GM18951 (cell line): ENCODE results near the gene ALS2.
"Not testable (repeated sequence)": the region's sequence is repeated elsewhere in the genome, so short reads cannot be mapped to it uniquely, and the experiment has no call there.

Source experiments
- POLR2A ChIP-seq: IDR thresholded peaks from 4 replicates; pipeline ENCODE4 v1.6.1; 2011; ENCODE audit warnings: mild to moderate bottlenecking; ENCODE audit not compliant: insufficient read length, insufficient read depth; ENCODE audit errors: extremely low read depth
- in situ Hi-C: fragments of 300-500 bp; cut with MboI; formaldehyde crosslinking; loops from one replicate; pipeline ENCODE4 v1.12.0; 2022; ENCODE audit warnings: low sequenced_read_pairs, mixed read lengths, inconsistent platforms; ENCODE audit not compliant: unreplicated experiment

Gene ALS2

DNA sequence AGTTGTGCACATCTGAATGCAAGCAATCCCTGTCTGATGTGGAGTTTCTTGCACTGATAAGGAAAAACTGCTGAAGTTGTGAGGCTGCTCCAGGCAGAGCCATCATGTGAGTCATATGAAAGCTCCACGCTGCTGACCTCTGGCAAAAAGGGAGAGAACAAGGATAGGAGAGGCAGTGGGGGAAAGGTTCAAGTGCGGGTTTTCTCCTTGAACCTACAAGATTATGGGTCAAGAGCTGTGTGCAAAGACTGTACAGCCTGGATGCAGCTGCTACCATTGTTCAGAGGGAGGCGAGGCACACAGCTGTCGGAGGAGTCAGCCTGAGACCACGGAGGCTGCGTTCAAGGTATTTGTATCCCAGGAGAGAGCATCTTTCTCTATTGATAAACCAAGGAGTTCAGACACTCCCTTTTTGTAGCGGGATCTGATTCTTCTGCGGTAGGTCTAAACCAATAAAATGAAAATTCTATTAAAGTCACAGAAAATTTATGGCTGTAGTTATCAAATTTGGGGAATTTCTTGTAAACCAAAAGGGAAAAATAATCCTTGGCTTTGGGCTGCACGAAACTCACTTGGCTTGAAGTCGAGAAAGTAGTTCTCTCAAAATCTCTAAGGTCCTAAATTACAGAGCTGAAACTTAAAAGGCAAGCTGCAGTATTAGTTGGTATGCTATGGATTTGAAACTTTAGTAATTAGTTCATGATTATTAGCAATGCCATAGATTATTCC lies 25.9 kb upstream of the ALS2 start, which contains the start of gene CDK15:
Gene CDK15, plus strand, starts transcription at position 96 of the 729 bp plus-strand sequence. Its CDS starts 128 bp downstream, at position 224.
- no peak for TF ChIP-seq POLR2A
- in situ Hi-C loops = no loop called here

DNA sequence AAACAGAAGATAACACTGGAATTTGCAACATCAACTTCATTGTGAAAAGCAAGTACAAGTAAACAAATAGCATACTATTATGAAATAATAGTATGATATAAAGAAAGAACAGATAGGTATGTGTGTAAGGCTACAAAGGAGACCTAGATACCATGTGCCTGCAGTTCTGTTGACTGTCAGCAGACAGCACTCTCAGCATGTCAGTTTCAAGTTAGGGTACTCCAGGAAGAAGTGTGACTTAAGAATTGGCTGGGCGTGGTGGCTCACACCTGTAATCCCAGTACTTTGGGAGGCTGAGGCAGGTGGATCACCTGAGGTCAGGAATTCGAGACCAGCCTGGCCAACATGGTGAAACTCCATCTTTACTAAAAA lies 18.2 kb upstream of the ALS2 start:
- in situ Hi-C loops = not testable (repeated sequence)

DNA sequence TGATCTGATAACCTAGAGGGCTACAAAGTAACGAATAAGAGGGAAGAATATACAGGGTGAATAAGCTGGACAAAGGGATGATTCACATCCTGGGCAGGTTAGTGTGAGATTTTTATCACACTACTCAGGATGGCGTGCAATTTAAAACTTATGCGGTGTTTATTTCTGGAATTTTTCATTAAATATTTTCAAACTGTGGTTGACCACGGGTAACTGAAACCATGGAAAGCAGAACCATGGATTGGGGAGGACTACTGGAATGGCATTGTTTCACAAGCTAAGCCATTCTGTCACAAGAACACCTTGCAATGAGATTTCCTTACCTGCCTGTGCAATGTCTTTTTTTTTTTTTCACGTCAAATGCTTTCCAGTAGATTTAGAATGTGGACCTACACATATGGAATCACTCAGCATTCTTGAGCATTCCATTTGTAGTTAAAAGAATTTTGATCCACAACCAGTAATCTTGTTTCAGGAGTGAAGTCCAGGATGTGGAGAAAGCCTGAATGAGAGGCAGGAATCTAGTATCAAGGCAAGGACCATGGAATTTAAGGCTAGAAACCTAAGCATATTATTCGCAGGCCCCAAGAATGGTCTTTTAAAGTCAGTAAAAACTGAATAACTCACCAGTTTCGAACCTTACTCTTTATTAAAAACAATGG lies 17.6 kb upstream of the ALS2 start:
- in situ Hi-C loops = no loop called here
- no peak for TF ChIP-seq POLR2A

DNA sequence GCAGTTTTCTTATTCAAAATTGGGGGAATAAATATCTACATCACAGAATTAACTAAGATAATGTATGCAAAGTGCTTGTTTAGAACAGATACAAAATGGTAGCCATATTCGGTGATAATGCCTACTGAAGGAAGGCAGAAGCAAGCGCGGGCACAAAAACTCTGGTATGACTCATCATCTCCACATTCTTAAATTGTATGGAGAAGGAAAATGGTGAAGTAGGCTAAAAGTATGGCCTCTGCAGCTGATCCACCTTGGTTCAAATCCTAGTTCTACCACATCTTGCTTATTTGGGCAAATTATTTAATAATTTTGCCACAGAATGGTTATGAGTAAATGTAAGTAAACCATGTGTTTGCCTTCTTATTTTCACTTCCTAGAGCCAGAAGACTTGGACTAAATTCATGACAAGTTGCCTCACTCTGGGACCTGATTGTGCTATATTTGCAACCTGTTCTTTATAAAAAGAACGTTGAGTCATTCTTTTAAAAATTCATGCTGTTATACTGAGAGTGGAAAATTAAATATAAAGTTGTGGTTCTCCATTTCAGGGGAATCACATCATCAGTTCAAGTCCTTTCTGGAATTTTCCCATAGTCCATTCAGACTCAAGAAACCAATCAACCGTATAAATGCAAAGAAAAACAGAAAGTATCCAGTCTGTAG lies 16.6 kb upstream of the ALS2 start:
- in situ Hi-C loops = no loop called here
- TF ChIP-seq POLR2A = no peak

DNA sequence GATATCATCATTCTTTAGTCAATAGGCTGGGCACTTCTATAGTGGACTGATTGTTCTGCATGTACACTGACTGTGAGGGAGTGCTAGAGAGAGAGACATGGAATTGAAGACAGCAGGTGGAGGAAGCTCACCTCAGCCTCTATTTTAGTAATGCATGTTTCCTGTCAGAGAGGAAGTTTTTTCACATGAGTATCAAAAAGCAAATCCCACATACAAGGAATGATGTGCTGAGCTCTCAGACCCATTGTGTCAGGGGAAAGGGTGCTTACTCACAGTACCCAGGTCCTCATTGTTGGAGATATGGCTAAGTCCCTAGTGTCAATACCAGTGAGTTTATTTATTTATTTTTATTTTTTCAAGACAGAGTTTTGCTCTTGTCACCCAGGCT lies 15.7 kb upstream of the ALS2 start:
- in situ Hi-C loops = no loop called here
- no peak for TF ChIP-seq POLR2A

DNA sequence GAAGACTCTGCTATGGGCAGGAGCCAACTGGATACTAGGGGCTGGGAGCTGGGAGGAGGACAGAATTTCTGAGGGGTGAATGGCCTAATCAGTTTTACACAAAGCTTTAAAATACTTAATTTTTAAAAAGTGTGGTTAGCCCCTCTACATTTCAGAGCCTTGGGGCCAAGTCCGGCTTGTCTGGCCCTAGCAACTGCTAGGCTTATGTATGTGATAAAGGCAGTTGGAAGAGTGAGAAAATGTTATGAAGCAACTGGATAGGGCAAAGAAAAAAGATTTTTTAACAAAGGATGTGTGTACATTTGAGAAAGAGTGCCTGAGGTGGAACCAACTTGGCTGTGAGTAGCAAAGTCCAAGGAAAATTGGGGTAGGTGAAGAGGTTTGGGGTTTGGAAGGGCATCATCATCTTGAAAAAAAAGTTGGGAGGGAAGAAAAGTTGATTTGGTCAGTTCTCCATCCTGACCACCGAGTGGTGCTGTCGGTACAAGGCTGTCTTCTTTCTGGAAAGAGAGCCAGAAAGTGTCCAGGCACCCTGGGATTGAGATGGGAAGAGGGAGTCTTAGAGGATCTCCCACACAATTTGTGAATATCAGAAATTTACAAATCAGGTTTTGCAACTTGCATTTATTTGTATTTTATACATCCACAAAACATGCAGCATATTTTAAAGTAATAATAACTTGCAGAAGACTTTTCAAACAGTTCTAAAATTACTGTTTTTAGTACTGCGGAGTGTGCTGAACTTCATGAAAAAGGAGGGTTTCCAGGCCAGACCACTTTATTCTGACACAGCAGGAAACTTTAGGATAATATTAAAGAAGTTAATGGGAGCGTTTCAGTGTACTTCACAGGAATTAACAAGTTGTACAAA lies 15.1 kb upstream of the ALS2 start:
- in situ Hi-C loops = no loop called here
- TF ChIP-seq POLR2A = no peak

DNA sequence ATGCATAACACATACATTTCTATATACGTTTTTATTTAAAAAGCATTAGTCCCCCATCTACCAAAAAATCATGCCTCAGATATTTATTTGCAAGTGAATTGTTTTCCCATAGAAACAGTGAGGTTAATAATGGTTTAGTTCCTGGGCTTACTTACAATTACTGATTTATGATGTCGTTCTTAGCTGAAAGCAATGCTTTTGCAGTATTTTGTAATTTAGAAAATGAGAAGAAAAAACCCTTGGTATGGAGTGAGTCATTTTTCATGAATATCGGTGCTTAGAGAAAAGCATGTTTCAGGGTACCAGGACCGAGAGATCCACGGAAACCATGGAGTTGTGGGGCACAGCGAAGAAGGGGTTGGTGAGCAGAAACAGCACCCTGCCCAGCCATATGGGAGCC lies 13.6 kb upstream of the ALS2 start:
- in situ Hi-C loops = no loop called here
- TF ChIP-seq POLR2A = no peak

DNA sequence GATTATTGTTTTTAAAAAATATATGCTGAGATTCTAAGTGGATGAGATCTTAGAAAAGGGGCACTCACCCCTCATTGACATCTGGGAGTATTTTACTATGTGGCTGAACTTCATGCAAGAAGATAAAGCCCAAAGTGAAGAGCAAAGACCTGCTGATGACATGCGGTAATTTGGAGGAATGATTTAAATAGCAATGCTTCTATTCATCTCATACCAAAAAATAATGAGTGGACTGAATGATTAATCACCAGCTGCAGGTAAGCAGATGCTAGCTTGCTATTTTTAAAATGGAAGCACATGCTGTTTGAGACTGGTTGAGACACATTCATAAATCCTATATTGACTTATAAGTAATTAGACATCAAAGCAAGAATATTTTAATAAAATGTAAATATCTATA lies 12.9 kb upstream of the ALS2 start:
- TF ChIP-seq POLR2A = no peak
- in situ Hi-C loops = no loop called here

DNA sequence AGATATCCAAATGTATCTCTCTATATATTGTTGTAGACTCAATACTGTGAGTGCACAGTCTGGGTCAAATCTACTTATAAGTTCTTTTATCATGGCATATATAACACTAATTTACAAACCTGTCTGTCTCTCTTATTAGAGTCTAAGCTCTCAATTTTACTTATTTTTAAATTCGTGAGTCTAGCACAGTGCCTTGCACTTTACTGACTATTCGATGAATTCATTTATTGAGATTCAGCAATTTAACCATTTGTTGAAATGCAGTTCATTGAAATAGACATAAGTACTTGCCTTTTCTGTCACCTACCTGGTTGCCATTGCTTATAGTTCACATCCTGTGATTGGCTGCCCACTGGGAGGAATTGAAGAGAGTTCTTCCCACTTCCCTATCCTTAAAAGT lies 10.3 kb upstream of the ALS2 start:
- no peak for TF ChIP-seq POLR2A
- in situ Hi-C loops = no loop called here

DNA sequence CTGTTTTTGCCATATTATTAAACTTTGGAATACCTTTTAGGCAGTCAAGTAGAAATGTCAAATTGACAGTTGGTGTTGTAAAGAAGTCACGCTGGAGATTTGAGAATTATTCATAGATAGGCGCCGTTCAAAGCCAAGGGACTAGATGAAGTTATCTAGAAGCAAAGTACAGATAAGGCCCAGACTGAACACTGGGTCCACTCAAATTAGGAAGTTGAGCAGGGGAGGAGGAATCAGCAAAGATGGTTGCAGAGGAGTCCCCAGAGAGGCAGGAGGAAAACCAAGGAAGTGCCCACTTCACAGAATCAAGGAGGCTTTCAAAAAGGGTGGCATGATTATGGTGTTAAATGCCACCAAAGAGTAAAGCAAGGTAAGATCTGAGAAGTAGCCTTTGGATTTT lies 9.6 kb upstream of the ALS2 start:
- no peak for TF ChIP-seq POLR2A
- in situ Hi-C loops = no loop called here

DNA sequence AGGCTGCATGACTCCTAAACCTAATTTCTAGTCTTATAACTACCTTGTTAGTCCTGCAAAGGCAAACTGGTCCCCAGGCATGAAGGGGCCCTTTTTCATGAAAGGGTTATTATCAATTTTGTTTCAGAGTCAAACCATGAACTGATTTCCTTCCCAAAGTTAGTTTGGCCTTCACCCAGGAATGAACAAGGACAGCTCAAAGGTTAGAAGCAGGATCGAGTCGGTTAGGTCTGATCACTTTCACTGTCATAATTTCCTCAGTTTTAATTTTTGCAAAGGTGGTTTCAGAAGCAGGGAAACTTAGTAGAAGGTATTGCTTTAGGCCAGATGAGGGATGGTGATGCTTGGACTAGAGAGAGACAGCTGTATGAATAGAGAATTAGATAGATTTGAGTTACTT lies 8.7 kb upstream of the ALS2 start:
- TF ChIP-seq POLR2A = no peak
- in situ Hi-C loops = no loop called here

DNA sequence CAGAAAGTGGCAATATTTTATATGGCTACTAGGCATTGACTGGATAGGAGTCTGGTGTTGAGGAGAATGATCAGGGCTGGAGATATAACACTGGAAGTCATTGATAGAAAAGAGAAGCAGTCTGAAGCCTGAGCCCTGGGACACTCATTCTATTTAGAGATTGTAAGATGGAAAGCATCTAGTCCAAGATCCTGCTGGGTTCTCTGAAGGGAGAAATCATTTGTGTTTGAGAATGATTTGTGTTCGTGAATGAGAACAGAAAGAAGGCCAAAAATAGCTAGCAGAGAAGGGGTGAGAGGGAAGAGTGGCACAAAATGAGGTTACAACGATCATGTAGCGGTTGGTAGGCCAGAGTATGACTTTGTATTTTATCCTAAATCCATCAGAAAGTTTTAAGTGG lies 7.6 kb upstream of the ALS2 start:
- no peak for TF ChIP-seq POLR2A
- in situ Hi-C loops = no loop called here

DNA sequence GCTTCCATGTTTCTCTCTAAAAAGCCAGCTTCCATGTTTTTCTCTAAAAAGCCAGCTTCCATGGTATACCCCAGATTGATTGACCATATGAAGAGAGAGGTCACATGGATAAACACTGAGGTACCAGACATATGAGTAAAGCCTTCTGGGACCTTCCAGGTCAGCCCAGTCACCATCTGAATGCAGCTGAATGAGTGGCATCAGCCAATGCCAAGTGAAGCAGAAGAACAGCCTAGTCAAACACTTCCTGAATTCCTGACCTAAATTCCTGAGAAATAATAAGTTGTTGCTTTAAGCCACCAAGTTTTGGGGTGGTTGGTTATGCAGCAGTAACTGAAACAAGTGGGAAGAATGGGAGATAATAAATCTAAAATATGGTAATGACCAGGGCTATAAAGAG lies 5.7 kb upstream of the ALS2 start:
- in situ Hi-C loops = no loop called here
- TF ChIP-seq POLR2A = no peak
